ENCODE results near the gene ESF1.

DNA sequence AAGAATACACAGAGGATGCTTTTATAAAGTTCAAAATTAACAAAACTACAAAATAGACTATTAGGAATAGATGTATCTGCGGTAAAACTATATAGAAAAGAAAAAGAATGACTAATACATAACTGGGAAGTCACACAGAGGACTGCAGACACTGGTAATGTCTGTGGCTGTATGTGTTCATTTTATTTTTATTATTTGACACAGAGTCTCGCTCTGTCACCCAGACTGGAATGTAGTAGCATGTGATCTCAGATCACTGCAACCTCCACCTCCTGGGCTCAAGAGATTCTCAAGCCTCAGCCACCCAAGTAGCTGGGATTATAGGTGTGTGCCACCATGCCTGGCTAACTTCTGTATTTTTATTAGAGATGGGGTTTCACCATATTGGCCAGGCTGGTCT lies 38.9 kb downstream of the ESF1 start:
- TF ChIP-seq ZNF843 (tag by site-specific recombination; IDR thresholded peaks at IDR 0.05) (no peak), OSR2 (tag by site-specific recombination; IDR thresholded peaks at IDR 0.05) (no peak), CTCF (tag by site-specific recombination; IDR thresholded peaks at IDR 0.05) (no peak), HOXA7 (CRISPR knock-in tag; IDR thresholded peaks at IDR 0.05; ENCODE audit: borderline replicate concordance) (no peak), ZNF138 (tag by site-specific recombination; IDR thresholded peaks at IDR 0.05; ENCODE audit: borderline replicate concordance) (no peak), ZNF302 (tag by site-specific recombination; IDR thresholded peaks at IDR 0.05; ENCODE audit: low read depth) (no peak), ZNF510 (tag by site-specific recombination; IDR thresholded peaks at IDR 0.05; ENCODE audit: insufficient replicate concordance) (no peak), ZNF785 (tag by site-specific recombination; IDR thresholded peaks at IDR 0.05) (no peak), ZNF221 (tag by site-specific recombination; IDR thresholded peaks at IDR 0.05; ENCODE audit: borderline replicate concordance) (no peak)
- TF ChIP-seq, protein P1, sequence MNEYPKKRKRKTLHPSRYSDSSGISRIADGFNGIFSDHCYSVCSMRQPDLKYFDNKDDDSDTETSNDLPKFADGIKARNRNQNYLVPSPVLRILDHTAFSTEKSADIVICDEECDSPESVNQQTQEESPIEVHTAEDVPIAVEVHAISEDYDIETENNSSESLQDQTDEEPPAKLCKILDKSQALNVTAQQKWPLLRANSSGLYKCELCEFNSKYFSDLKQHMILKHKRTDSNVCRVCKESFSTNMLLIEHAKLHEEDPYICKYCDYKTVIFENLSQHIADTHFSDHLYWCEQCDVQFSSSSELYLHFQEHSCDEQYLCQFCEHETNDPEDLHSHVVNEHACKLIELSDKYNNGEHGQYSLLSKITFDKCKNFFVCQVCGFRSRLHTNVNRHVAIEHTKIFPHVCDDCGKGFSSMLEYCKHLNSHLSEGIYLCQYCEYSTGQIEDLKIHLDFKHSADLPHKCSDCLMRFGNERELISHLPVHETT (tag by site-specific recombination; IDR thresholded peaks at IDR 0.05): no peak
